Esophagus squamous epithelium (tissue), 5 donors: ENCODE results near the gene NFE2. TPM values are rescaled to one million over a fixed set of nuclear protein-coding genes. Genes with fewer than 3 reads are reported as not detected.

Experiments
- DNase-seq: peaks from one replicate; lab custom pipeline; 2025; lab: John Stamatoyannopoulos, UW
- H3K27ac ChIP-seq, 4 donors: fragments of 200-600 bp; sonication (generic); one replicate each; pipeline ENCODE4 v1.5.1; 2016 to 2019; ENCODE audit warnings: mild to moderate bottlenecking in 1 of 4
- H3K27me3 ChIP-seq, 4 donors: fragments of 200-600 bp; sonication (generic); 1 replicate in 3 of 4; 2 replicates in 1 of 4; pipeline versions ENCODE4 v1.5.1 to v1.6.0; 2017 to 2021; ENCODE audit warnings: antibody characterized with exemption in 1 of 4
- H3K36me3 ChIP-seq, 3 donors: fragments of 200-600 bp; sonication (generic); one replicate each; pipeline ENCODE4 v1.5.1; 2016 to 2019
- H3K4me1 ChIP-seq, 3 donors: fragments of 200-600 bp; sonication (generic); one replicate each; pipeline ENCODE4 v1.5.1; 2017 to 2019
- H3K4me3 ChIP-seq, 4 donors: fragments of 200-600 bp; sonication (generic); 1 replicate in 3 of 4; 2 replicates in 1 of 4; pipeline ENCODE4 v1.5.1; 2016 to 2019; ENCODE audit warnings: mild to moderate bottlenecking in 2 of 4, moderate library complexity in 1 of 4
- H3K9me3 ChIP-seq, 3 donors: fragments of 200-600 bp; sonication (generic); one replicate each; pipeline ENCODE4 v1.5.1; 2016 to 2019
- POLR2A ChIP-seq, 4 donors: fragments of 450-650 bp; IDR thresholded peaks; one replicate each; pipeline ENCODE4 v1.6.1; 2017; ENCODE audit warnings: antibody characterized with exemption in 4 of 4, mild to moderate bottlenecking in 4 of 4, moderate library complexity in 3 of 4
- WGBS, 2 donors: methylation state at CpG; one replicate each; pipeline ENCODE4 v1.1.5; 2018; 5-methylcytosine and 5-hydroxymethylcytosine counted together
- intact Hi-C: fragments of 100-400 bp; cut with DNase I; formaldehyde crosslinking; loops from one replicate; pipeline ENCODE4 v1.15.0; 2022
- total RNA-seq, 4 donors: library from RNA; depleted of rRNA; stranded (reverse); fragments of >200 nt; gene quantifications; one replicate each; pipeline ENCODE4 v1.1.0, GENCODE V29; 2016
- TF ChIP-seq, protein P1 (sequence below), 6 experiments: fragments of 450-650 bp in 4 of 6; fragments of 200-600 bp in 2 of 6; sonication (generic) in 2 of 6; IDR thresholded peaks; one replicate each; pipeline ENCODE4 v1.5.1; 2016 to 2019; ENCODE audit warnings: antibody characterized with exemption in 6 of 6, mild to moderate bottlenecking in 4 of 6, moderate library complexity in 4 of 6
- donor health status: DM: yes; HTN: yes; CAD: no.

NFE2 gene
- total RNA-seq, 4 donors from 2014 or later, result 0.15 to 0.44 (median 0.38) TPM; not detected in 1

DNA sequence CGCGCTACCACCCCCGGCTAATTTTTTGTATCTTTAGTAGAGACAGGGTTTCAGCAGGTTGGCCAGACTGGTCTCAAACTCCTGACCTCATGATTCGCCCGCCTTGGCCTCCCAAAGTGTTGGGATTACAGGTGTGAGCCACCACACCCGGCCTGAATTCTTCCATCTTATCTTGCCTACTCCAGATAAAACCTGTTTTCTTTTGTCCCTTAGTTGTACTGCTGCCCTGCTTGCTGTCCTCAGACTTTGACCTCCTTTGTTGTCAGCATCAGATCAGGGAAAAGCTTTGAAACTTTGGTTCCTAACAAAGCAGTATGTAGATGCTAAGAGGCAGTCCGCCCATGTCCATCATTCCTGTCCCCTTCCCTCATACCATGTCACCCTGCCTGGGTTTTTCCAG lies 40.0 kb upstream of the NFE2 start:
- Histone ChIP-seq H3K27ac (no peak overlapping the region), H3K4me3 (no peak overlapping the region), H3K9me3 (no peaks in the 10 kb centered on the region), H3K4me1 (peaks cover 11 to 34% (median 17%) of the 10 kb centered on the region in 3 donors), H3K36me3 (peaks cover 0 to 62% (median 43%) of the 10 kb centered on the region in 3 donors), H3K27me3 (no peaks in the 10 kb centered on the region)
- TF ChIP-seq, protein P1, sequence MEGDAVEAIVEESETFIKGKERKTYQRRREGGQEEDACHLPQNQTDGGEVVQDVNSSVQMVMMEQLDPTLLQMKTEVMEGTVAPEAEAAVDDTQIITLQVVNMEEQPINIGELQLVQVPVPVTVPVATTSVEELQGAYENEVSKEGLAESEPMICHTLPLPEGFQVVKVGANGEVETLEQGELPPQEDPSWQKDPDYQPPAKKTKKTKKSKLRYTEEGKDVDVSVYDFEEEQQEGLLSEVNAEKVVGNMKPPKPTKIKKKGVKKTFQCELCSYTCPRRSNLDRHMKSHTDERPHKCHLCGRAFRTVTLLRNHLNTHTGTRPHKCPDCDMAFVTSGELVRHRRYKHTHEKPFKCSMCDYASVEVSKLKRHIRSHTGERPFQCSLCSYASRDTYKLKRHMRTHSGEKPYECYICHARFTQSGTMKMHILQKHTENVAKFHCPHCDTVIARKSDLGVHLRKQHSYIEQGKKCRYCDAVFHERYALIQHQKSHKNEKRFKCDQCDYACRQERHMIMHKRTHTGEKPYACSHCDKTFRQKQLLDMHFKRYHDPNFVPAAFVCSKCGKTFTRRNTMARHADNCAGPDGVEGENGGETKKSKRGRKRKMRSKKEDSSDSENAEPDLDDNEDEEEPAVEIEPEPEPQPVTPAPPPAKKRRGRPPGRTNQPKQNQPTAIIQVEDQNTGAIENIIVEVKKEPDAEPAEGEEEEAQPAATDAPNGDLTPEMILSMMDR (IDR thresholded peaks at IDR 0.05), result no peak
- TF ChIP-seq POLR2A (IDR thresholded peaks at IDR 0.05), result no peak
- 89% methylated on average over 7 of the region's 7 CpGs for WGBS, 2 donors
- intact Hi-C loops, result no loop called here
- no peak for DNase-seq

DNA sequence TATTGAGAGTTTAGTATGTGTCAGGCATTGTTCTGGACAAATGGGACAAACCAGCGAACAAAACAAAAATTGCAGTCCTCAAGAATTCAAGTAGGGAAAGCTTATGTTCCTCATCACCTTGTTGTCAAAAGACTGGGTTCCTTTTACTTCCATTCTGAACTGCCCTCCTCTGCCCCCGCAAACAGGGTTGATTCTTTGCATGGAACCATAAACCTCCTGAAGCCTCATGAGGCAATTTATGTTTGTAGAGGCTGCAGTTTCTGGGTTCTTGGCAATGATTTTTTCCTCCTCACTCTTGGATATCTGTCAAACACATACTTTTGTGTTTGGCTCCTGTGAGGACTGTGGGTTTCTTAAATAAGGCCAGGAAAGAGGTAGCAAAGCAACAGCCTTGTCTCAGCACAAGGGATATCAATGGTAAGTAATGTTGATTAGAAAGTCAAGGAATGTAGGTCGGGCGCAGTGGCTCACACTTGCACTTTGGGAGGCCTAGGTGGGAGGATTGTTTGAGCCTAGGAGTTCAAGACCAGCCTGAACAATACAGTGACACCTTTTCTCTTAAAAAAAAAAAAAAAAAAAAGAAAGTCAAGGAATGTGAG lies 38.0 kb upstream of the NFE2 start:
- intact Hi-C loops, result no loop called here
- no peak for DNase-seq
- Histone ChIP-seq H3K27me3 (no peaks in the 10 kb centered on the region), H3K4me1 (peaks cover 11 to 40% (median 17%) of the 10 kb centered on the region in 3 donors), H3K4me3 (no peak overlapping the region), H3K36me3 (peaks cover 0 to 42% (median 24%) of the 10 kb centered on the region in 3 donors), H3K27ac (no peak overlapping the region), H3K9me3 (no peaks in the 10 kb centered on the region)
- WGBS, 2 donors, result 85 to 91% methylated on average over 4 of the region's 4 CpGs
- TF ChIP-seq POLR2A (IDR thresholded peaks at IDR 0.05), result no peak
- TF ChIP-seq, protein P1 (IDR thresholded peaks at IDR 0.05), result no peak

DNA sequence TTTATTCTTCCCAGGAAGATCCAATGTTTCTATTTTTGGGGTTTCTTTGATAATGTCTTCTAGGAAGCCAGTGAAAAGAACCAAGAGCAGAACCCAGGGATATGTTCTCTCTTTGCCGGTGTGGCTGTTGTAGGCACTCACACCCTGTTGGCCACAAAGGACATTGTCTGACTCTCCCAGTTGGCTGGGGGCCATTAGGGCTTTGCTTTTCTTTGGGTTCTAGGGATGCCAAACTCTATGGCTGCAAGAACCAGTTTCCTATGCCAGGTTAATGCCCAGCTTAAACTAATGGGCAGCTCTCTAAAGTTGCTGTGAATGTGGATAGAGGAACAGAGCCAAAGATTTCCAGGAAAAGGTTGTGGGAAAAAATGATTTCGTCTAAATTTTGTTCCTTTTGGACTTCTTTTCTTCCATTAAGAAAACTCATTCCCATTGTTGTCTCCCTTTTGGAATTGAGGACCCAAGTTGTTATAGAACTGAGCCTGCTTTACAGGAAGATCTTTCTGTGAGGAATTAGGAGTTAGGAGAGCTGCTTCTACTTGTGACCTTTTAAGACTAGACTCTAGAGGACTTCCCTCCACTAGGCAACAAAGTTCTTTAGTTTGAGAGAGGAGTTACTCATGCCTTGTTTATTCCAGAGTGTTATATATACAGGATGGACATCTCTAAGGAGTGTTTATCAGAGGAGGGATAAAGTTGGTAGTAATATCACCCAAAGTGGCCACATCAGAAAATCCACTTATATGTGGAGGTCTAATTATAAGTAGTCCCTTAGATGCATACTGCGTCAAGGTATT lies 37.2 kb upstream of the NFE2 start:
- no peaks in the 10 kb centered on the region for H3K27me3 ChIP-seq
- H3K36me3 ChIP-seq, result peaks cover 0 to 35% (median 17%) of the 10 kb centered on the region in 3 donors
- H3K9me3 ChIP-seq, result no peaks in the 10 kb centered on the region
- H3K4me1 ChIP-seq, result peaks cover 11 to 44% (median 17%) of the 10 kb centered on the region in 3 donors
- intact Hi-C loops, result no loop called here
- H3K4me3 ChIP-seq, result no peak overlapping the region
- no peak for DNase-seq
- no peak for TF ChIP-seq POLR2A (IDR thresholded peaks at IDR 0.05)
- TF ChIP-seq, protein P1 (IDR thresholded peaks at IDR 0.05), result peak in 1 of 6 experiments; percentile 23
- peak overlapping the region in 2 of 4 donors; percentile 1 to 23 for H3K27ac ChIP-seq
- WGBS, 2 donors, result 41 to 55% methylated on average over 3 of the region's 3 CpGs

DNA sequence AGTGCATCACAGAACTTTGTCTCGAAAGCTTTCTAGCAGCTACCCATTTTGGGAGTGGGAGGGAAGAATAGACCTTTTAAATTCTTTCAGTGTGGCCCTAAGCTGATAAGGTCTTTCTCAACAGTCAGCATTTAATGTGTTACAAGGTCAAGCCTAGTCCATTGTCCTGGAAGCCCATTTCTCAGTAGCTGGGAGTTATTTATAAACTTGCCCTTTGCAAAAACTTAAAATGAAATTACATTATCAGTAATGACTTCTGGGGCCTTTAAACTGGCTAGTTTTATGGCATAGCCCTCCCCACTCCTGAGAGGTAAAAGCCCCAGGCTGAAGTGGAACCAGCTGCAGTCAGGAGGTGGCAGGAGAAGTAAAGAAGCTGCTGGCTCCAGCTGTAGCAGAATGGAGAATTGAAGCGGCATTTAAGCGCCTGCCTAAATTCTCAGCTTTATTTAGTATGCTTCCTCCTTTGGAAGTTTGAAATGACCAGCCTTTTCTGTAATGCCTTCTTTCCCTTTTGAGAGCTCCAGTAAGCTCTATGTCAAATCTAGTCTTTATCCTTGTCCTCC lies 36.5 kb upstream of the NFE2 start:
- no peaks in the 10 kb centered on the region for H3K9me3 ChIP-seq
- H3K27ac ChIP-seq, result peak overlapping the region in 2 of 4 donors; percentile 1 to 23
- H3K36me3 ChIP-seq, result peaks cover 0 to 28% (median 10%) of the 10 kb centered on the region in 3 donors
- no peak for DNase-seq
- H3K27me3 ChIP-seq, result no peaks in the 10 kb centered on the region
- peaks cover 11 to 49% (median 17%) of the 10 kb centered on the region in 3 donors for H3K4me1 ChIP-seq
- no peak for TF ChIP-seq POLR2A (IDR thresholded peaks at IDR 0.05)
- TF ChIP-seq, protein P1 (IDR thresholded peaks at IDR 0.05), result no peak
- no peak overlapping the region for H3K4me3 ChIP-seq
- intact Hi-C loops, result no loop called here
- WGBS, 2 donors, result 57 to 84% methylated on average over 3 of the region's 3 CpGs
